A549 (cell line): Measurements from ENCODE around the gene MCM5. TPM values are rescaled to one million over a fixed set of nuclear protein-coding genes. Genes with fewer than 3 reads are reported as not detected.

Source experiments
- ATAC-seq, 2 experiments: fragments of 200-7000 bp in 1 of 2; fragments of >200 bp in 1 of 2; cut with Nextera tagmentation in 1 of 2; cut with Tn5 transposase in 1 of 2; 3 replicates each; pipeline versions ENCODE4 v1.8.0 to v1.9.1; 2018 to 2020; ENCODE audit warnings: mild to moderate bottlenecking in 1 of 2, moderate library complexity in 1 of 2
- CTCF ChIA-PET: fragments of 300-600 bp; sonication (Branson Sonifier 250); formaldehyde crosslinking; extraction: SDS; loops from one replicate; lab custom pipeline; 2021; ENCODE audit warnings: antibody characterized with exemption, inconsistent platforms; lab: Yijun Ruan, JAX
- POLR2A ChIA-PET: fragments of 350-600 bp; formaldehyde crosslinking; extraction: SDS; loops from one replicate; lab custom pipeline; 2021; ENCODE audit warnings: antibody characterized with exemption, inconsistent platforms; lab: Yijun Ruan, JAX
- DNase-seq, 2 experiments: peaks; one replicate each; pipeline versions ENCODE4 v3.0.0 to v3.0.0-alpha.2; 2011 to 2016; ENCODE audit warnings: low read depth in 1 of 2, low spot score in 1 of 2
- FAIRE-seq: peaks from 2 replicates; lab custom pipeline; 2011; peaks lifted over from hg19 to GRCh38; lab: Jason Lieb, UNC
- H3K27ac ChIP-seq, 2 experiments: fragments of >200 bp; sonication (Bioruptor Twin); formaldehyde crosslinking; 3 replicates each; pipeline ENCODE4 v1.5.1; 2016 to 2017
- H3K4me1 ChIP-seq: fragments of >200 bp; sonication (Bioruptor Twin); formaldehyde crosslinking; 3 replicates; pipeline ENCODE4 v1.6.1; 2016
- H3K4me2 ChIP-seq: fragments of >200 bp; sonication (Bioruptor Twin); formaldehyde crosslinking; 3 replicates; pipeline ENCODE4 v1.6.1; 2016
- H3K4me3 ChIP-seq: fragments of >200 bp; sonication (Bioruptor Twin); formaldehyde crosslinking; 3 replicates; pipeline ENCODE4 v1.5.1; 2016
- H3K9me3 ChIP-seq: fragments of >200 bp; sonication (Bioruptor Twin); formaldehyde crosslinking; 3 replicates; pipeline ENCODE4 v1.6.1; 2016
- CBX2 ChIP-seq: fragments of 200-600 bp; sonication (generic); IDR thresholded peaks from 2 replicates; pipeline ENCODE4 v1.6.1; 2016; ENCODE audit warnings: low read depth, mild to moderate bottlenecking, borderline replicate concordance
- CEBPB ChIP-seq, 2 experiments: fragments of >200 bp in 1 of 2; sonication (Bioruptor Twin) in 1 of 2; formaldehyde crosslinking in 1 of 2; IDR thresholded peaks; 2 replicates each; pipeline ENCODE4 v1.6.1; 2012 to 2016
- EHF ChIP-seq: fragments of 250-450 bp; sonication (Bioruptor Pico); IDR thresholded peaks from 2 replicates; pipeline ENCODE4 v1.5.0; 2020; ENCODE audit warnings: mild to moderate bottlenecking
- EP300 ChIP-seq, 2 experiments: fragments of >200 bp; sonication (Bioruptor Twin); formaldehyde crosslinking; IDR thresholded peaks; 2 replicates in 1 of 2; 3 replicates in 1 of 2; pipeline ENCODE4 v1.6.1; 2016 to 2017
- FOSL2 ChIP-seq, 2 experiments: fragments of 450-650 bp in 1 of 2; fragments of >200 bp in 1 of 2; sonication (Bioruptor Twin) in 1 of 2; formaldehyde crosslinking; IDR thresholded peaks; 2 replicates each; pipeline versions ENCODE4 v1.5.0 to v1.6.1; 2016 to 2020; ENCODE audit warnings: mild to moderate bottlenecking in 1 of 2, moderate library complexity in 1 of 2
- HEYL ChIP-seq: fragments of 250-450 bp; sonication (Bioruptor Pico); IDR thresholded peaks from 2 replicates; pipeline ENCODE4 v1.8.0; 2021; ENCODE audit warnings: mild to moderate bottlenecking, moderate library complexity
- JUN ChIP-seq, 2 experiments: fragments of >200 bp; sonication (Bioruptor Twin); formaldehyde crosslinking; IDR thresholded peaks; 2 replicates in 1 of 2; 3 replicates in 1 of 2; pipeline ENCODE4 v1.6.1; 2016 to 2017
- JUNB ChIP-seq: fragments of >200 bp; sonication (Bioruptor Twin); formaldehyde crosslinking; IDR thresholded peaks from 2 replicates; pipeline ENCODE4 v1.6.1; 2016
- KDM1A ChIP-seq: fragments of 200-600 bp; sonication (generic); IDR thresholded peaks from 2 replicates; pipeline ENCODE4 v1.6.1; 2016; ENCODE audit warnings: low read depth, mild to moderate bottlenecking
- MYC ChIP-seq: IDR thresholded peaks from 2 replicates; pipeline ENCODE4 v1.6.1; 2012; ENCODE audit warnings: mild to moderate bottlenecking, inconsistent platforms, low read length, improper control_type of control experiment, borderline replicate concordance
- PHF8 ChIP-seq: fragments of 200-600 bp; sonication (generic); IDR thresholded peaks from 2 replicates; pipeline ENCODE4 v1.6.1; 2016; ENCODE audit warnings: low read depth, mild to moderate bottlenecking, antibody characterized with exemption, moderate library complexity, borderline replicate concordance
- WGBS: methylation state at CpG from one replicate; pipeline ENCODE4 v1.1.6; 2017; ENCODE audit errors: missing lambda C conversion rate; 5-methylcytosine and 5-hydroxymethylcytosine counted together
- polyA plus RNA-seq, 4 experiments: library from polyadenylated mRNA; depleted of rRNA in 3 of 4; stranded (reverse); fragments of >200 nt; fragmentation: RNase III in 1 of 4; extraction: RNeasy Plus Mini Kit Qiagen cat#74134 plus additional on column Dnase treatment in 1 of 4; gene quantifications; 2 replicates in 3 of 4; 3 replicates in 1 of 4; pipeline ENCODE4 v1.2.3, GENCODE V29; 2011 to 2017
- TF ChIP-seq, protein P1 (sequence below): fragments of >200 bp; sonication (Bioruptor Twin); formaldehyde crosslinking; IDR thresholded peaks from 3 replicates; pipeline ENCODE4 v1.6.1; 2016
- TF ChIP-seq, protein P2 (sequence below): fragments of >200 bp; sonication (Bioruptor Twin); formaldehyde crosslinking; IDR thresholded peaks from 3 replicates; pipeline ENCODE4 v1.5.1; 2016
- TF ChIP-seq, protein P3 (sequence below): fragments of 450-650 bp; IDR thresholded peaks from 2 replicates; pipeline ENCODE4 v1.6.1; 2014; ENCODE audit warnings: antibody characterized with exemption

Gene MCM5
- polyA plus RNA-seq, 2 of the 4 experiments (the other 2 are of a cell fraction) = 50.2 to 94.4 TPM

DNA sequence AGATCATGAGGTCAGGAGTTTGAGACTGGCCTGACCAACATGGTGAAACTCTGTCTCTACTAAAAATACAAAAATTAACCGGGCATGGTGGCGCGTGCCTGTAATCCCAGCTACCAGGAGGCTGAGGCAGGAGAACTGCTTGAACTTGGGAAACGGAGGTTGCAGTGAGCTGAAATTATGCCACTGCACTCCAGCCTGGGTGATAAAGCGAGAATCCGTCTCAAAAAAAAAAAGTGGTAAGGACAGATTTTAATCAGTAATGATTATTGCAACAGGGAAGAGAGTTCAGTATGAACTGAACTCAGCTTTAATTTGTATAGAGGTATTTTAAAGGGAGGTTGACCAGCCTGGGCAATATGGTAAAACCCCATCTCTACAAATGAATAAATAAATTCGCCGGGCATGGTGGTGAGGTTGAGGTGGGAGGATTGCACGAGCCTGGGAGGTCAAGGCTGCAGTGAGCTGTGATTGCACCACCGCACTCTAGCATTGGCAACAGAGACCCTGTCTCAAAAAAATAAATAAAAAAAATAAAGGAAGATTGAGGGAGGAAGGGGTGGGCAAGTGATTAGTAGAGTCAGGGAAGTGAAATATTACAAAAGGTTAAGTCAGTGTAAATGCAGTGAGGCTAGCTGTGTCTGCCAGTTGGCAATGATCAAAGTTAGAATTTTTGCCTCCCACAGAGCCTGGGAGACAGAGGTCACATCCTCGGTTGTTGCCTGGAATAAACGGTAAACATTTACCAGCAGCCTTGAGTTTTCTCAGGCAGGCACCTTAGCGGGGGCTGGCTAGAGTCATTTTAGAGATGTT lies 2.6 kb upstream of the MCM5 start:
- H3K9me3 ChIP-seq = no peaks in the 10 kb centered on the region
- ATAC-seq (peak; percentile 26 to 54), DNase-seq (peak in 1 of 2 experiments; percentile 85), FAIRE-seq (no peak)
- peaks cover 75% of the 10 kb centered on the region for H3K4me1 ChIP-seq
- H3K4me2 ChIP-seq = peak overlapping the region; percentile 64
- ChIA-PET CTCF (interaction anchor here (0.8 to 2.2 kb wide), 4 partner anchors 11 to 599 kb away, joined by 3 to 7 read pairs (median 5); partner anchors contain the start of gene HMOX1), POLR2A (interaction anchor here (0.6 to 0.9 kb wide), 4 partner anchors 17 to 44 kb away, joined by 3 to 5 read pairs (median 3); partner anchors contain the start of gene HMOX1)
- TF ChIP-seq EP300 (IDR thresholded peaks at IDR 0.05) = peak; percentile 64 to 86; a peak in 4 of 5 replicates
- TF ChIP-seq, protein P1, sequence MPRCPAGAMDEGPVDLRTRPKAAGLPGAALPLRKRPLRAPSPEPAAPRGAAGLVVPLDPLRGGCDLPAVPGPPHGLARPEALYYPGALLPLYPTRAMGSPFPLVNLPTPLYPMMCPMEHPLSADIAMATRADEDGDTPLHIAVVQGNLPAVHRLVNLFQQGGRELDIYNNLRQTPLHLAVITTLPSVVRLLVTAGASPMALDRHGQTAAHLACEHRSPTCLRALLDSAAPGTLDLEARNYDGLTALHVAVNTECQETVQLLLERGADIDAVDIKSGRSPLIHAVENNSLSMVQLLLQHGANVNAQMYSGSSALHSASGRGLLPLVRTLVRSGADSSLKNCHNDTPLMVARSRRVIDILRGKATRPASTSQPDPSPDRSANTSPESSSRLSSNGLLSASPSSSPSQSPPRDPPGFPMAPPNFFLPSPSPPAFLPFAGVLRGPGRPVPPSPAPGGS = peak; percentile 52; the same call in 1 of the 3 replicates
- TF ChIP-seq MYC = no peak
- 0 out of 2 replicates have a peak, but pooled peaks have one; percentile 24 for TF ChIP-seq JUNB
- TF ChIP-seq JUN (IDR thresholded peaks at IDR 0.05) = peak; percentile 69; a peak in 4 of 5 replicates
- peak; percentile 62 to 67; a peak in 3 of 4 replicates for TF ChIP-seq CEBPB (IDR thresholded peaks at IDR 0.05)
- no peak for TF ChIP-seq CBX2
- 34% methylated on average over 13 of the region's 13 CpGs for WGBS
- H3K4me3 ChIP-seq = no peak overlapping the region
- peak overlapping the region; percentile 77 to 95 for H3K27ac ChIP-seq

DNA sequence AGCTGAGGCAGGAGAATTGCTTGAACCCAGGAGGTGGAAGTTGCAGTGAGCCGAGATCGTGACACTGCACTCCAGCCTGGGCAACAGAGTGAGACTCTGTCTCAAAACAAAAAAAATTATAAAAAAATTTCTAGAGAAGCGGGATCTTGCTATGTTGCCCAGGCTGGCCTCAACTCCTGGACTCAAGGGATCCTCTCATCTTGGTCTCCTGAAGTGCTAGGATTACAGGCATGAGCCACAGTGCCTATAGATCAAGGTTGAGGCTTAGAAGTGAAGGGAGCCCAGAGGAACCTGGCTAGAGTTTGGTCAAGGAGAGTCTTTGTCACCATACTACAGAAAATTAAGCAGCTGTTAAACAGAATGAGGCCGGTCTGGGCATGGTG lies 1.4 kb upstream of the MCM5 start:
- ATAC-seq (no peak), FAIRE-seq (no peak), DNase-seq (no peak)
- Histone ChIP-seq H3K4me1 (peaks cover 72% of the 10 kb centered on the region), H3K4me3 (no peak overlapping the region), H3K27ac (peak overlapping the region; percentile 77 to 95), H3K9me3 (no peaks in the 10 kb centered on the region), H3K4me2 (peak overlapping the region; percentile 64; the same call in 2 of the 3 replicates)
- TF ChIP-seq KDM1A = no peak
- TF ChIP-seq HEYL = no peak
- no peak for TF ChIP-seq FOSL2 (IDR thresholded peaks at IDR 0.05)
- TF ChIP-seq FOSL2 (CRISPR knock-in tag; IDR thresholded peaks at IDR 0.05) = no peak
- CTCF ChIA-PET = interaction anchor here (0.9 to 1.0 kb wide), 2 partner anchors 18 to 46 kb away, joined by 3 to 4 read pairs; partner anchors contain the start of gene HMOX1
- 92% methylated on average over 4 of the region's 4 CpGs for WGBS
- POLR2A ChIA-PET = no interaction called here

DNA sequence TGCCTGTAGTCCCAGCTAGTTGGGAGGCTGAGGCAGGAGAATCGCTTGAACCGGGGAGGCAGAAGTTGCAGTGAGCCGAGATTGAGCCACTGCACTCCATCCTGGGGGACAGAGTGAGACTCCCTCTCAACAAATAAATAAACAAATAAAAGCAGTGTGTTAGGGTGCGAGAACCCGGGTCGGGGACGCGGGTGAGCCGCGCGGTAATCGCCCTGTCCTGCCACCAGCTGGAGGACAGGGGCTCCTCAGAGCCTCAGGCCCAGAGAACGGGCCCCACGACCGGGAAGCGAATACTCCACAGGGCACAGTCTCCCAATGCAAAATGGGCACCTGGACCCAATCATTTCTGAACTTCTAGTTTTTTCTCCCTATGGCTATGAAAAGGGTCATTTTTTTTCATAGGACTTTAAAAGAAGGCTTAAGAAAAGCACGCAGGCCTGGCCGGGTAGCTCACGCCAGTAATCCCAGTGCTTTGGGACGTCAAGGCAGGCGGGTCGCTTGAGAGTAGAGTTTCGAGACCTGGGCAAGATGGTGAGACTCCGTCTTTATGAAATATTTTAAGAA lies 744 bp upstream of the MCM5 start:
- ChIA-PET CTCF (interaction anchor here (0.9 to 1.0 kb wide), 2 partner anchors 18 to 47 kb away, joined by 3 to 4 read pairs; partner anchors contain the start of gene HMOX1), POLR2A (no interaction called here)
- H3K9me3 ChIP-seq = no peaks in the 10 kb centered on the region
- FAIRE-seq = no peak
- H3K4me1 ChIP-seq = peaks cover 66% of the 10 kb centered on the region
- peak overlapping the region; percentile 58 for H3K4me2 ChIP-seq
- TF ChIP-seq, protein P2, sequence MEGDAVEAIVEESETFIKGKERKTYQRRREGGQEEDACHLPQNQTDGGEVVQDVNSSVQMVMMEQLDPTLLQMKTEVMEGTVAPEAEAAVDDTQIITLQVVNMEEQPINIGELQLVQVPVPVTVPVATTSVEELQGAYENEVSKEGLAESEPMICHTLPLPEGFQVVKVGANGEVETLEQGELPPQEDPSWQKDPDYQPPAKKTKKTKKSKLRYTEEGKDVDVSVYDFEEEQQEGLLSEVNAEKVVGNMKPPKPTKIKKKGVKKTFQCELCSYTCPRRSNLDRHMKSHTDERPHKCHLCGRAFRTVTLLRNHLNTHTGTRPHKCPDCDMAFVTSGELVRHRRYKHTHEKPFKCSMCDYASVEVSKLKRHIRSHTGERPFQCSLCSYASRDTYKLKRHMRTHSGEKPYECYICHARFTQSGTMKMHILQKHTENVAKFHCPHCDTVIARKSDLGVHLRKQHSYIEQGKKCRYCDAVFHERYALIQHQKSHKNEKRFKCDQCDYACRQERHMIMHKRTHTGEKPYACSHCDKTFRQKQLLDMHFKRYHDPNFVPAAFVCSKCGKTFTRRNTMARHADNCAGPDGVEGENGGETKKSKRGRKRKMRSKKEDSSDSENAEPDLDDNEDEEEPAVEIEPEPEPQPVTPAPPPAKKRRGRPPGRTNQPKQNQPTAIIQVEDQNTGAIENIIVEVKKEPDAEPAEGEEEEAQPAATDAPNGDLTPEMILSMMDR = no peak
- TF ChIP-seq PHF8 = no peak
- TF ChIP-seq, protein P3, sequence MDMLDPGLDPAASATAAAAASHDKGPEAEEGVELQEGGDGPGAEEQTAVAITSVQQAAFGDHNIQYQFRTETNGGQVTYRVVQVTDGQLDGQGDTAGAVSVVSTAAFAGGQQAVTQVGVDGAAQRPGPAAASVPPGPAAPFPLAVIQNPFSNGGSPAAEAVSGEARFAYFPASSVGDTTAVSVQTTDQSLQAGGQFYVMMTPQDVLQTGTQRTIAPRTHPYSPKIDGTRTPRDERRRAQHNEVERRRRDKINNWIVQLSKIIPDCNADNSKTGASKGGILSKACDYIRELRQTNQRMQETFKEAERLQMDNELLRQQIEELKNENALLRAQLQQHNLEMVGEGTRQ = no peak
- no peak for TF ChIP-seq EHF (CRISPR knock-in tag)
- TF ChIP-seq EP300 (IDR thresholded peaks at IDR 0.05) = no peak
- TF ChIP-seq KDM1A = no peak
- no peak for ATAC-seq
- H3K27ac ChIP-seq = peak overlapping the region; percentile 77 to 95
- 66% methylated on average over 24 of the region's 24 CpGs for WGBS
- peak overlapping the region; percentile 77 for H3K4me3 ChIP-seq
- no peak for DNase-seq
